Muscle of arm (tissue), 12 donors: ENCODE data around the gene DNTT. TPM values are rescaled to one million over a fixed set of nuclear protein-coding genes. Genes with fewer than 3 reads are reported as not detected.
"Not testable (repeated sequence)": the region's sequence is repeated elsewhere in the genome, so short reads cannot be mapped to it uniquely, and the experiment has no call there.

Experiments
- DNase-seq: peaks from one replicate; pipeline ENCODE4 v3.0.0-alpha.2; 2013
- polyA plus RNA-seq, 12 donors: library from polyadenylated mRNA; unstranded; fragments of 120-200 nt; gene quantifications; one replicate each; pipeline ENCODE4 v1.2.1, GENCODE V29; 2013; ENCODE audit not compliant: insufficient read length in 12 of 12

The DNTT gene
- polyA plus RNA-seq, 12 donors, result 0.08 to 1.3 (median 0.16) TPM; not detected in 7

DNA sequence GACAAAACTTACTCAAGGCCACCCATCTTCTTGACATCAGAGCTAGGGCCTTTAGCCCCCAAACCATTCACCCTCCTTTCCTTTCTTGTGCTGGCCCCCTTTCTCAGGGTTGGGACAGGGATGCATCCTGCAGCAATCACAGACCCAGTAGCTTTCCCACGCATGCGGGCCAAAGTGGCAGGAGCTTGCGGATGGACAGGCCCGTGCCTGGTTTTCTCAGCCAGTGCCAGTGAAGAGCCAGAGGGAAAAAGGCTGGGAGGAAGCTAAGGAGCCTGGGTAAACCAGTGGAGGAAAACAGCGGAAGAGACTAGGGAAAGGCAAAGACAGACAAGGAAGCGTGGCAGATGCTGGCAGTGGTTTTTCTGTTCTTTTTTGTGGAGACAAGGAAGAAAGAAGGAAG, 27.8 kb upstream of the DNTT start:
- DNase-seq, result no peak

DNA sequence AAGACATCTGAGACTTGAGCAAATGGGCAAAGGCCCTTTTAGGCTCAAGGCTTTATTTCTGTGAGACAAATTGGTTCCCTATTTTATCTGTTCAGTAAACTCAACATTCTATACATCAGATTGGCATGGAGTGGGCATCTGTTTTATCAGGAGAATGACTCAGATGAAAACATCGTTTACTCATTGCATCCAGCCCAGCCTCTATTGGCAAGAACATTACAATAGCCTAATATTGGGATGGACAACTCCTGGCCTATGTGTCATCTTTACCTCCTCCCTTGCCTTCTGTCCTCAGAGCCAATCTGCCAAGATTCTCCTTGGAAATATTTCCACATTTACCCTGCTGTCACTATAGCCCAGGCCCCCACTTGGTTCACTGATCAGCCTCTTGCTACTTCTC, 27.4 kb upstream of the DNTT start:
- DNase-seq, result no peak

DNA sequence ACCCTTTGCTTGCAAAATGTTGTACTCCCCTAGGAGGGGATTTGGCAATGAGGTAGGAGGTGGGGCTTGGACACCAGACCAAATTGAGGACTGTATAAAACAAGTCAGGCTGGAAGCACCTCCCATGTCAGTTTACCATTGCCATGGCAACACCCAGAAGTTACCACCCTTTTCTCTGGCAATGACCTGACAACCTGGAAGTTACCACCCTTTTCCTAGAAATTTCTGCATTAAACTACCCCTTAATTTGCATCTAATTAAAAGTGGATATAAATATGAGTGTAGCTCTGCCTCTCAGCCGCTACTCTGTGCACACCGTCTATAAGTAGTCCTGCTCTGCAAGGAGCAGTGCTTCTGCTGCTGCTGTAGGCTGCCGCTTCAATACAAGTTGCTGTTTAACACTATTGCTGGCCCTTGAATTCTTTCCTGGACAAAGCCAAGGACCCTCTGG, 25.0 kb upstream of the DNTT start:
- DNase-seq, result no peak

DNA sequence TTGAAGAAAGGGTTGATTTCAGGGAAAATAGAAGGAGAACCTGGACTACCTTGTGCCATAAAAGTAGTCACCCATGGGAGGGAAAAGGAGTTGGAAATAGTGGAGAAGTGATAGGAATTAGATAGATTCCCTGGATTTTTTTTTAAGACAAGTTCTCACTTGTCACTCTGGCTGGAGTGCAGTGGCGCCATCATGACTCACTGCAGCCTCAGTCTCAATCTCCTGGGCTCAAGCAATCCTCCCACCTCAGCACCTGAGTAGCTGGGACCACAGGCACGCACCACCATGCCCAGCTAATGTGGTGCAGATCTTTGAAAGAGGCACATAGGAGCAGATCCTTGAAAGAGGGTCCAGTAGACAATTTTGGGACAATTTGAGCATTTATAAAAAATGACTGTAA, 23.4 kb upstream of the DNTT start:
- DNase-seq, result no peak

DNA sequence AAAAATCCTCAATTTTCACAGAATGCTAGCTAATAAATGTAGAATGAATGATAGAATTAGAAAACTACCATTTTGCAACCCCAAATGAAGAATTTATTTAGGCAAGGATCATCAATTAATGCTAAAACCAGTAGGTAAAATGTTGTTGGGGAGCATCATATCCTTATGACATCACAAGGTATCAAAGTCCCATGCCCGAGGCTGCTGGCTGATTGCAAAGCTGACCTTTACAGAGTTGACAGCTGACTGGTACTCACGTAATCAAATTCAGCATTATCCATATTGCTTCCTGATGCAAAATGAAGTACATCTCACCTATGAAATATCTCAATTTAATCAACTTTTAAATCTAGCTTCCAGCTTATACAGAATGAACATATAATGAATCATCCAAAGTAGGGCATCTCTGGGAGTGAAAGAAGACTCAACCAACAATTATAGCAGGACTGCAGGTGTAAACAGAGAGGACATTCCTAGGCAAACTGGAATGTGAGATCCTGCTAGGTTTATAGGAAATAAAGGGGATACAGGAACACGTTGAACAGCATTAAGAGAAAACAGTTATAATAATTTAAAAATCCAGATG, 22.7 kb upstream of the DNTT start:
- DNase-seq, result no peak

DNA sequence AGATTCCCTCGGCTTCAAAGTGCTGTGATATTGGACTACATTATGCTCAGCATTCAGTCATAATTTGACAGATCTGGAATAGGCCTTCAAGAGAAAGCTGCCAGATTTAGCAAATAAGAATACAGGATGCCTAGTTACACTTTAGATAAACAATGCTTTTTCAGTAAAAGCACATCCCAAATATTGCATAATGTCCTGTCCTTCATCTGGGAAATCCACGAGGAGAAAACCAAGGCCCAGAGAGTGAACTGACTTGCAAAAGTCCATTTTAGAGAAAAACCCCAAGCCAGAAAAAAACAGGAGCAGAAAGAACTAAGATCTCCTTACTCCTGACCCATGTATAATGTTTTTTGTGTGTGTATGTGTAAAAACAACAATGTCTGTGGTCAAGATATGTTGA, 20.9 kb upstream of the DNTT start:
- no peak for DNase-seq

DNA sequence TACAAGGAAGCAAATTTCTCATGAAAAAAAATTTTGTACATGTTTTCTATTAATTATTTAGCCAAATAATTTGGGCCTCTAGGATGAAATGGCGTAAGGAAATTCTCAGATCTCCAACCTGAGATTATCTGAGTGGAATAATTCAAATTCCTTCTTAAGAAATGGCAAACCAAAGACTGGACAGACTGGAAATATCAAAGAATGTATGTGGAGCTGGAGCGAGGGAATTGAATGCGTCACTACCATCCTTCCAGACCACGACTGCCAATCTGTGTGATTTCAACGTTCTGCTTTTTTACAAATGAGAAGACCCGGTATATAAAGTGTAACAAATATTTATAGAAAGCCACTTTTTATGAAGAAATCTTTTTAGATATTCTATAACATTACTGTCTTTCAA, 20.5 kb upstream of the DNTT start:
- DNase-seq, result no peak

DNA sequence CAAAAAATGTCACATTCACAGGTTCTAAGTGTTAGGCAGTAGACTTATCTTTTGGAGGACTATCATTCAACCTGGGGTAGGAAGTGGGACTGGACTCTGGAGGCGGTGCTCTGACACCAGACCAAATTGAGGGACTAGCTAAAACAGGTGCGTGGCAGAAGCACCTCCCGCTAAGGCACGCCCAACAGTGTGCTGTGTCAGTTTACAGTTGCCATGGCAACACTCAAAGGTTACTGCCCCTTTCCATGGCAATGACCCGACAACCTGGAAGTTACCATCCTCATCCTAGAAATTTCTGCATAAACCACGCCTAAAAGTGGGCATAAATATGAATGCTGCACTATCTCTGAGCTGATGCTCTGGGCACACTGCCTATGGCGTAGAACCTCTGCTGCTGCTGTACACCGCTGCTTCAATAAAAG, 18.9 kb upstream of the DNTT start:
- no peak for DNase-seq

DNA sequence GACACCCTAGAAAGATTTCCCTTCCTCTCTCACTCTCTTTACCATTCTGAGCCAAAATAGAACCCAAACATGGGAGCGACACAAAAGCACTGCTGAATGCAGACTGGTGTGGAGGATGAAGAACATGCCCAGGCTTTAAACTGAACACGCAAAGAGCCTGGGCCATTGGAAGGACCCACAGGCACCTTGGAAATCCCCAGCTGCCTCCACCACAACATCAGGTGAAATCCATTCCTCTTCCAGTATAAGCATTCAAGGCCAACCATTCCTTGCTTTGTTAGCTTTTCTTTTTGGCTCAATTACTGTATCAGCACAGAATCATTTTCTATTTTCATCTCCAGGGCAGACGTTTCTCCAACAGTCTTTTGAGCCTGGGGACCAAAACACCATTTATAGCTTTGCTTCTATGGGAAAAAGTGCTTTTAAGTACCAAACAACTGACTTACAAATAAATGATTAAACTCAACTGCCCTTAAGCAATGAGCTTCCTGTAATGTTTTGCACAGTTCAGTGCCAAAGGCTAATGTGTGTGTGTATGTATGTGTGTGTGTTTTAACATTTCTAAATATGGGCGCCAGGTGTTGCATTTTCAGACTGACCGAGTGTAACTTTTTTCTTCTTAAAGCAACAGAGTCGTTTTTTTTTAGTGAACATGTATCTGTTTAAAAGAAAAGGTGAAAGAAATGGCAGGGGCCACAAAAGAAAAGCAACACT, 16.7 kb upstream of the DNTT start:
- DNase-seq, result no peak

DNA sequence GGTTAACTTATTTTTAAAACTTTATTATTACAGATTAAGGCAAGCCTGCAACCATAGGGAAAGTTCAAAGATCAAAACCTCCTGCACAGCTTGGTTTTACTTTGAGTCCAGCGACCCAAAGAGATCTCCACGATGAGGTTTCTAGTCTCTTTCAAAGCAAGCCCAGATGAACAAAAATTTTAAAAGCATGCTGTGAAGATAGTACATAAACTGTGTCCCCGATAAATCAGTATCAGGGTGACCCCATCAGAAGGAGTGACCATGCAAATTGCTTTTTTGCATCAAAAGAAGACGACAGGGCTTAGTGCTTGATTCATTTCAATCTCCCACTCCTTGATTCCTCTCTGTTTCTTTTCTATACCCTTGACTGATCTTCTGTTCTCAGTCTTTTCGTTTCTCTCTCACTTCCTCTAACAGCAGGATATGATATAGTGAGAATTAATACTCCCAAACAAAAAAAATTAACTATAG, 16.0 kb upstream of the DNTT start:
- no peak for DNase-seq

DNA sequence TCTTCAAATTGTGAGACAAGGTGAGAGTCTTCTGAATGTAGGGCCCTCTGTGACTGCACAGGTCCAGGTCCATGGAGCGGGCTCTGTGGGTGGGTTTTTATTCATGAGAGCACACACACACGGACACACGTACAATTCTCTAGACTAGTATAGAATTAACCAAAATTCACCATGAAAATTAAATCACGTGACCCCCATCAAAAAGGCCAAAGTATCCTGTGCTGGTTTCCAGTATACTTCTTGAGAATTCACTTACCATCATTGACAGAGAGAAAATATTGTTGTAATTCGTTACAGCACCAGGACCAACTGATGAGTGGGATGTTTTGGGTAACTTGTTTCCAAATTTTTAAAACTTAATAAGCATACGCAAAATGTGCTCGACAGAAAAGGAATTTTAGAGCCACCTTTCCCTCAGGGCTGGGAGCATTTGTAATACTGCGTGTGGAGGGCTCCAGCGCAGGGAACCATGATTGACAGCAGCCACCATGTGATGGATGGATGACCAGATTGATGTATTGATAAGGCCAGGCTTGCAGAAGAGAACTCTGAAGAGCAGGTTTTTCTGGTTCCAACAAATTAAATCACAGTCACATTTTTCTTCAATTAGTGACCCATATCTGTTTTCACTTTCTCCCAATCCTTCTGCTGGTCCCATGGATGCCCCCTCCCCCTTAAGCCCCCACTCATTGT, 14.9 kb upstream of the DNTT start:
- DNase-seq, result no peak

DNA sequence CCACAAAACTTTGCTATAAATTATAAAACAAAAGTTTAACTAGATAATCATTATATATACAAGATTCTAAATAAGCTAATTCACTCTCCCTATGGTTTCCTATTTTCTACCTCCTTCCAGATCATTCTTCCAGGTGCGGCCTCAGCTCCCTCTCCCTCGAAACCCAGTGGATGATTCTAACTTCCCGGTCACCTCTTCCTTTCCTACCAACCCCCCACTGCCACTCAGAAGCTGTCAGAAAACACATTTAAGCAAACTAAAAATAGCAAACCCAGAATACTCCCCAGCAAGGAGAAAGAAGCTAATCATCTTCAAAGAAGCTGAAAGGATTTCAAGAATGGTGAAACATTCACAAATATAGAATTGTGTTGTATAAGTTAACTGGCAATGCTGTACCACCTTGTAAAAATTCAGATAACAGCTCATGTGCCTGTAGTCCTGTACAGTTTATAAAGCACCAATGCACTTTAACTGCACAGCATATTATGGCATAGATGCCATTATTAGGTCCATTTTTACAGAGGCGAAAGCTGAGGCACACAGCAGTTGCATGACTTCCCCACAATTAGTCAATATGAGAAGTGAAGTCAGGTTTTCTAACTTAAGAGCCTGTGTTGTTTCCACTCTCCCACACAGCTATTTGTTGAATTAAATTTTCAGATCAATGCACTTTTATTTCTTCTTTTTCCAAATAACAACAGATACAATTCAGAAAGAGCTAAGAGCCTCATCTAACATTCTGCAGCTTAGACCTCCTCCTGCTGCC, 13.7 kb upstream of the DNTT start:
- no peak for DNase-seq

DNA sequence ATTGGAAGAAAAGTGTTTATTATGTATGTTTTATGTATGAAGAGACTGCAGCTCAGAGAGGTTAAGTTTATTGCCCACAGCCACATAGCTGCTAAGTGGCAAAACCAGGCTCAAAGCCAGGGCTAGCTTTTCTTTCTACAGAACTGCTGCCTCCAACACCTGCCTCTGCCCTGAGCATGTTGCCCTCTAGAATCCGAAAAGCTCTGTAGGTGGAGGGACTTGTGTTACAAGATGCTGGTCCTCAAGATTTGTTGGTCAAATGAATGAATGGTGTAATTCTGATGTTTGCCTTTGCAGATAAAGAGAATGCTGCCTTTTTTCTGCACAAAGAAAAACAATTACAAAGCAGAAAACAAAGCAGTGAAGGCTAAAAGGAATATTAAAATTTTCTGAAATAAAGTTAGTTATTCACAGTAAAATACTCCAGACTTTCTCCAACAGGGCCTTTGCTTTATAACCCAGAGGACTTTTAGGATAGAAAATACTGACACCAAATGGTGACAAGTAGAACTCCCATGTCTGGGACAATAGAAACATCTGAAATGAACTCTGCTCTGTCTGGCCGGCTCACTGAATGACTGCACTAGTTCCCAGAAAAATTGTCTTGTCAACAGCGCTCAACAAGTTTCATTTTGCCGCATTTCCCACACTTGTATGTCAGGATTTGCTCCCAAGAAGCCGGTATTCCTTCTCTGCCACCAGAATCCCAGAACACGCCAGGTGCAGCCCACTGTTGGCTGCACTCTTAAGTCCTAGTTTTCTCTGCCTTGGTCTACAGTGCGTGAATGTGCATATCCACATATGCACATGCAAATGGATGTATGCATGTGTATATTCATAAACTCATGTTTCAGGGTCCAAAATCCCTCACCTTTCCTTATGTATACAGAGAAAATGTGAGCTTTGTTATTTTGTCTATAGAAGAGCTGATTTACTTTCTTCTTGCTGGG, 11.0 kb upstream of the DNTT start:
- peak; percentile 54 for DNase-seq

DNA sequence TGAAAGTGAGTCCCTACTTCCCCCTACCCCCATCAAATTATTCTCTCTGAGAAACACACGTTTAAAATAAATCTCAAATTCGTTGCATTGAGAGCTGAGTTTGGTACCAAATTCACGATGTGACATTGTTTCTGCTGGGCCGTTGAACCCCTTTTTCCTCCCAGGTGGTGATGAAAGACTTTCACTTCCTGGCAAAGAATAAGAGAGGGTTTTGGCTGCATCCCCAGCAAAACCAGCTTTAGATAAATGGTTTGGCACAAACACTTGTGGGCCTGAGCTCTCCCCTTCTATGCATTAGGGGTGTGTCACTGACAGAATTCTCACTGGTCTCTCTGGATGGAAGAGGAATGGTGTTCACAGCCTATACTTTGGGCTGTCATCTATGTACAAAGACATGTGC, 8.8 kb upstream of the DNTT start:
- no peak for DNase-seq

DNA sequence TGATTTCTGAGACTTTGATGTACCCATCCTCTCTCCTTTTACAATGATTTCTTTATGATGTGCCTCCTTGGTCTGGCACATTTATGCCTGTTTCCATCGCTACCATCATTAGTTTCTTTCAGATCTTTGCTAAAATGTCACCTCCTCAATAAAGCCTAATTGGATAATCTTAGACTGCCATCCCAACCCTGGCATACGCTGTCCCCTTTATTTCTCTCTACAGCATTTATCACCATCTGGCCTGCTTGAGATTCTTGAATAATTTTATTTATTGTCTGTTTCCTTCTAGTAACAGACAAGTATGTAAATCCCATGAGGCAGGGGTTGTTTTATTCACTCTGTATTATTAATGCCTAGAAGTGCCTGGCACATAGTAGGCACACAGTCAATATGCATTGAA, 6.7 kb upstream of the DNTT start:
- no peak for DNase-seq

DNA sequence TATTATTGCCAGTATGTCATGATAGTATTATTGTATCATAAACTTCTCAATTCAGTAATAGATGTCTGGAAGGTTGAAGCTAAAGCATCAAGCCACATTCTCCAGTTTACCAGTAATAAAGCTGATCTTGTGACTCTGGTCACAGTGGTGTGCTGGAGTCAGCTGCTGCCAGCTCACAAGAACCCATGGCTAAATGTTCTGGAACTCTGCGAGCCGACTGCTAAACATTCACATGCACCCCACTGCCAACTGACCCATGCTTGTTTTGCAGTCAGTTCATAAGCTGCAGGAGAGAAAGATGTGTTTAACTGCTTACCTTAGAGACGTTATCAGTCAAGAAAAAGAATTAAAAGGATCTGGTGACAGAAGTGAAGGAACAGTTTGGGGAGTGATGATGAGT, 5.9 kb upstream of the DNTT start:
- DNase-seq, result no peak

DNA sequence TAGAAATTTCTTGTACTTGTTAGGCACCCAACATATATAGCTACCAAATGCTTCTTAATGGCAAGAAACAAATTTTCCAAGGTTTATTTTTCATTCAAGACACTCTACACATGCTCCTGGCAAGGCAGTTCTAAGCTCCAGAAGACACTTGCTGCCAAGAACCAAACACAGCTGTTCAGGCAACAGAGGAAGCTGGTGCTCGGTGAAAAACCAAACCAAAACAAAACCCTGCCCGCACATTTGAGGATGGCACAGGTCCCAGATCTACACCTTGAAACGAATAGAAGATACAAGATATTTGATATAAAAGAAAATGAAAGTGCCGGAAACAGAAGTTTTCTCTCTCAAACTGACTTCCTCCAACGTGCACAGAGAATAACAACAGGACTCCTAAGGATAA, 4.9 kb upstream of the DNTT start:
- DNase-seq, result no peak

DNA sequence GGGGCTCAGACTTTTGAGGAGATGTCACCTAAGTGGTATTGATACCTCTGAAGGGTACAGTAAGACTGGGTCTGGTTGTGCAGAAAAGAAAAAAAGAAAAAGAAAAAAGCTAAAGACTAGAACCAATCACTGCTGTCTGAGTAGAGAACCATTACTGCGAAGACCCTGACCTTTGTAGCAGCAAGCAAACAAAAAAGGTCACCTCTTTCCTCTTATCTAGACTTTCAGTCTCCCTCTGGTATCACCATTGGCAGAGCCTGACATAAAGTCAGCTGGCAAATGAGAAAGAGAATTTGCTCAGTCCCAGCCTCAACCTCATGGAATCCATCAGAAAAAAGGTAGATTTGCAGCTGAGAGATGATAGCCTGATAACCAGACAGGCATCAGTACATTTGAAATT, 2.6 kb upstream of the DNTT start:
- no peak for DNase-seq

DNA sequence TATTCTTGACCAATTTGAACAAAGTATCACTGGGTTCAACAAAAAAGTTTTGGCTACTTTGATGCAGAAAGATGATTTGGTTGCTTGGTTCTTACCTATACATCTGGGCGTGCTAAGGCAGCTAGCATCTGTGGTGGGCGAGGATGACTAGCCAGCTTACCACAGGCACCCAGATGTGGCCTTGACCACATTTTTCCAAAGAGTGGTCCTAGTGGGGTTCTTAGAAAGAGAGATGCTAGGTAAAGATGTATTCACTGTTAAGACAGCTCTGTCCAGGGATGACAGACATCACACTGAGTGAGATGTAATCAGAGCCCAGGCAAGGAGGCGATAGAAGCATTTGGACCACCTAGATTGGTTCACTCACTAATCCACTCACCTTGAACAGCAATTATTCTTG, 785 bp downstream of the DNTT start:
- DNase-seq, result no peak

DNA sequence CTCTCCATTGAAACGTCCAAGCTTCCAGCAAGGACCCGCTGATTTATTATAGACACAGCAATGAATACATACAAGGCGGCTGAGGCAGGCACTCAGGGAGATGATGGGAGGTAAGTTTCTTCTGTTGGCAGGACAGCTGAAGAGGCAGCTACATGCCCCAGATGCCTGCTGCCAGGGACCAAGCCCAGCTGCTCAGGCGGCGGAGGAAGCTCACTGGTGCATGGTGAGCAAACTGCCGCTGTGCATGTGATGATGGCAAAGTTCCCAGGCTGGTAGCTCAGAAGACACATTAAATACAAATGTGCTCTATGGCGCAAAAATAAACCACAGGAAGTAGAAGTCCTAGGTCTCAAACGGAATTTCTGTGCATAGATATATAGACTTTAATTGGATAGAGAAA, 2.3 kb downstream of the DNTT start:
- DNase-seq, result no peak

DNA sequence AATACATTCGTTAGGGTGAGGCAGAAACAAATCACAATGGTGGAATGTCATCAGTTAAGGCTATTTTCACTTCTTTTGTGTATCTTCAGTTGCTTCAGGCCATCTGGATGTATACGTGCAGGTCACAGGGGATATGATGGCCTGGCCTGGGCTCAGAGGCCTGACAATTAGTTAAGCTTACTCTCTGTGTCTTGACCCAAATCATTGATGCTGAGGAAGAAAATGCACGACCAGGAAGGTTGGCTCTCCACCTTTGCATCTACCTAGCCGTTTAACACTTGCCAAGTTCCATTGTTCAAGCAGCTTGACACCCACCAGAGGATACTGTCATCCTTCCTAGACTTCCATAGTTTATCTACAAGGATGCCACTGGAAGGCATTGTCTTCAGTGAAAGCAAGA, 4.6 kb downstream of the DNTT start:
- not testable (repeated sequence) for DNase-seq
